Left ventricle myocardium inferior (tissue), 1 donor: ENCODE measurements around the gene OR2AE1. TPM values are rescaled to one million over a fixed set of nuclear protein-coding genes. Genes with fewer than 3 reads are reported as not detected.
"Not testable (repeated sequence)": the region's sequence is repeated elsewhere in the genome, so short reads cannot be mapped to it uniquely, and the experiment has no call there.

Source experiments
- DNase-seq: peaks from one replicate; pipeline ENCODE4 v3.0.0-alpha.2; 2020
- H3K27ac ChIP-seq: fragments of 200-600 bp; replicated peaks from 2 replicates; pipeline ENCODE4 v1.8.0; 2021
- H3K27me3 ChIP-seq: fragments of 200-600 bp; 2 replicates; pipeline ENCODE4 v1.8.0; 2021; ENCODE audit warnings: low read depth
- H3K36me3 ChIP-seq: fragments of 200-600 bp; 2 replicates; pipeline ENCODE4 v1.8.0; 2021
- H3K4me1 ChIP-seq: fragments of 200-600 bp; 2 replicates; pipeline ENCODE4 v1.8.0; 2021
- H3K4me3 ChIP-seq: fragments of 200-600 bp; 2 replicates; pipeline ENCODE4 v1.8.0; 2021; ENCODE audit warnings: mild to moderate bottlenecking, moderate library complexity
- H3K9me3 ChIP-seq: fragments of 200-600 bp; replicated peaks from 2 replicates; pipeline ENCODE4 v1.8.0; 2021
- CTCF ChIP-seq: fragments of 200-600 bp; IDR thresholded peaks from 2 replicates; pipeline ENCODE4 v1.8.0; 2021; ENCODE audit warnings: antibody characterized with exemption, mild to moderate bottlenecking, borderline replicate concordance
- intact Hi-C: fragments of 100-400 bp; cut with micrococcal nuclease; formaldehyde crosslinking; loops from one replicate; pipeline ENCODE4 v1.11.0; 2022
- total RNA-seq: library from RNA; stranded (reverse); fragmentation: NEBNext Ultra II Directional; extraction: Animal tissue kit (Norgen Biotek cat#: 25700); gene quantifications from one replicate; pipeline ENCODE4 v1.2.1, GENCODE V29; 2021
- donor health status: DM: no; HTN: yes; CAD: no; lungs with severe emphysema.

OR2AE1 gene
- total RNA-seq, 1 donor from 2014 or later: not detected

- Histone ChIP-seq H3K4me3 (no peak overlapping the region), H3K4me1 (no peaks in the 10 kb centered on the region), H3K27me3 (no peaks in the 10 kb centered on the region), H3K36me3 (no peaks in the 10 kb centered on the region), H3K27ac (no peak overlapping the region), H3K9me3 (no peaks in the 10 kb centered on the region)
- DNase-seq: no peak
- intact Hi-C loops: no loop called here
- TF ChIP-seq CTCF: no peak
These were observed 342 bp downstream of the OR2AE1 start for GRCh38 chr7:99876491-99876890.

- Histone ChIP-seq H3K4me3 (no peak overlapping the region), H3K36me3 (no peaks in the 10 kb centered on the region), H3K27me3 (no peaks in the 10 kb centered on the region), H3K9me3 (peaks cover 18% of the 10 kb centered on the region), H3K27ac (no peak overlapping the region), H3K4me1 (no peaks in the 10 kb centered on the region)
- DNase-seq: no peak
- no peak for TF ChIP-seq CTCF
- intact Hi-C loops: no loop called here
These were observed 8.6 kb downstream of the OR2AE1 start for GRCh38 chr7:99868246-99868645.

- H3K27ac ChIP-seq, H3K27me3 ChIP-seq, H3K4me1 ChIP-seq, H3K4me3 ChIP-seq, H3K36me3 ChIP-seq, DNase-seq, intact Hi-C loops: not testable (repeated sequence)
- H3K9me3 ChIP-seq: peaks cover 19% of the 10 kb centered on the region
These were observed 9.4 kb downstream of the OR2AE1 start for GRCh38 chr7:99867477-99867876.

GRCh38 chr7:99863847-99864440 is 12.9 kb downstream of the OR2AE1 start:
- Histone ChIP-seq H3K27ac (no peak overlapping the region), H3K36me3 (no peaks in the 10 kb centered on the region), H3K9me3 (peaks cover 19% of the 10 kb centered on the region), H3K4me3 (no peak overlapping the region), H3K27me3 (no peaks in the 10 kb centered on the region), H3K4me1 (no peaks in the 10 kb centered on the region)
- DNase-seq: no peak
- intact Hi-C loops: no loop called here
- no peak for TF ChIP-seq CTCF

GRCh38 chr7:99860281-99861127 is 16.3 kb downstream of the OR2AE1 start:
- TF ChIP-seq CTCF: no peak
- Histone ChIP-seq H3K27ac (no peak overlapping the region), H3K27me3 (no peaks in the 10 kb centered on the region), H3K4me1 (no peaks in the 10 kb centered on the region), H3K4me3 (no peak overlapping the region), H3K9me3 (peaks cover 19% of the 10 kb centered on the region), H3K36me3 (no peaks in the 10 kb centered on the region)
- intact Hi-C loops: no loop called here
- DNase-seq: no peak

GRCh38 chr7:99855236-99855635 is 21.6 kb downstream of the OR2AE1 start:
- DNase-seq: no peak
- TF ChIP-seq CTCF: no peak
- H3K27me3 ChIP-seq: no peaks in the 10 kb centered on the region
- no peaks in the 10 kb centered on the region for H3K4me1 ChIP-seq
- no peaks in the 10 kb centered on the region for H3K9me3 ChIP-seq
- intact Hi-C loops: no loop called here
- H3K27ac ChIP-seq: no peak overlapping the region
- no peak overlapping the region for H3K4me3 ChIP-seq
- H3K36me3 ChIP-seq: no peaks in the 10 kb centered on the region
